Liver (tissue), 9 donors: ENCODE measurements around the gene DPYD. TPM values are rescaled to one million over a fixed set of nuclear protein-coding genes. Genes with fewer than 3 reads are reported as not detected.

ENCODE experiments used
- DNase-seq: peaks from one replicate; pipeline ENCODE4 v3.0.0-alpha.2; 2017; ENCODE audit warnings: low spot score
- H3K27ac ChIP-seq, 2 donors: one replicate each; pipeline ENCODE4 v1.7.0; 2013; ENCODE audit warnings: inconsistent platforms in 2 of 2, low read length in 2 of 2, control low read depth in 1 of 2, low read depth in 1 of 2, mild to moderate bottlenecking in 1 of 2
- H3K27me3 ChIP-seq, 4 donors: one replicate each; pipeline versions ENCODE4 v1.6.1 to v1.7.0; 2013; ENCODE audit warnings: low read length in 3 of 4, inconsistent platforms in 1 of 4, mild to moderate bottlenecking in 1 of 4, moderate library complexity in 1 of 4; ENCODE audit not compliant: control insufficient read depth in 4 of 4, insufficient read depth in 4 of 4
- H3K36me3 ChIP-seq, 4 donors: one replicate each; pipeline versions ENCODE4 v1.6.1 to v1.7.0; 2013; ENCODE audit warnings: low read length in 3 of 4, mild to moderate bottlenecking in 3 of 4, low read depth in 1 of 4, moderate library complexity in 1 of 4; ENCODE audit not compliant: control insufficient read depth in 4 of 4, insufficient read depth in 3 of 4
- H3K4me1 ChIP-seq, 4 donors: one replicate each; pipeline versions ENCODE4 v1.6.1 to v1.7.0; 2013; ENCODE audit warnings: low read length in 3 of 4, mild to moderate bottlenecking in 3 of 4, moderate library complexity in 1 of 4; ENCODE audit not compliant: control insufficient read depth in 4 of 4, insufficient read depth in 4 of 4
- H3K4me3 ChIP-seq, 3 donors: one replicate each; pipeline versions ENCODE4 v1.6.1 to v1.7.0; 2013; ENCODE audit warnings: low read length in 3 of 3, control low read depth in 1 of 3, low read depth in 1 of 3, mild to moderate bottlenecking in 1 of 3
- H3K9ac ChIP-seq, 2 donors: one replicate each; pipeline ENCODE4 v1.7.0; 2013; ENCODE audit warnings: low read length in 2 of 2, mild to moderate bottlenecking in 2 of 2, moderate library complexity in 2 of 2, control low read depth in 1 of 2, low read depth in 1 of 2
- H3K9me3 ChIP-seq, 4 donors: one replicate each; pipeline versions ENCODE4 v1.6.1 to v1.7.0; 2013; ENCODE audit warnings: low read length in 3 of 4; ENCODE audit not compliant: control insufficient read depth in 4 of 4
- EGR1 ChIP-seq, 2 donors: IDR thresholded peaks; 2 replicates each; pipeline ENCODE4 v1.6.1; 2016 to 2018; ENCODE audit warnings: antibody characterized with exemption in 2 of 2, low read depth in 2 of 2
- FOXA2 ChIP-seq: IDR thresholded peaks from 2 replicates; pipeline ENCODE4 v1.6.1; 2016; ENCODE audit warnings: antibody characterized with exemption
- GABPA ChIP-seq, 2 donors: IDR thresholded peaks in 1 of 2; conservative IDR thresholded peaks in 1 of 2; 2 replicates each; pipeline ENCODE4 v1.6.1; 2016; ENCODE audit warnings: antibody characterized with exemption in 2 of 2, mild to moderate bottlenecking in 1 of 2, moderate library complexity in 1 of 2
- HNF4G ChIP-seq: IDR thresholded peaks from 2 replicates; pipeline ENCODE4 v1.6.1; 2016; ENCODE audit warnings: antibody characterized with exemption
- JUND ChIP-seq, 2 donors: IDR thresholded peaks; 2 replicates each; pipeline ENCODE4 v1.6.1; 2016; ENCODE audit warnings: antibody characterized with exemption in 2 of 2
- NR2F2 ChIP-seq: IDR thresholded peaks from 2 replicates; pipeline ENCODE4 v1.6.1; 2016; ENCODE audit warnings: antibody characterized with exemption
- RAD21 ChIP-seq, 2 donors: IDR thresholded peaks; 2 replicates each; pipeline ENCODE4 v1.6.1; 2016; ENCODE audit warnings: antibody characterized with exemption in 2 of 2, mild to moderate bottlenecking in 2 of 2
- SP1 ChIP-seq: IDR thresholded peaks from 2 replicates; pipeline ENCODE4 v1.6.1; 2018; ENCODE audit warnings: antibody characterized with exemption, mild to moderate bottlenecking
- TAF1 ChIP-seq: conservative IDR thresholded peaks from 2 replicates; pipeline ENCODE4 v1.6.1; 2016; ENCODE audit warnings: antibody characterized with exemption, mild to moderate bottlenecking
- YY1 ChIP-seq: IDR thresholded peaks from 2 replicates; pipeline ENCODE4 v1.6.1; 2016; ENCODE audit warnings: antibody characterized with exemption, mild to moderate bottlenecking
- WGBS: extraction: QIAGEN DNeasy Blood & Tissue Kit; methylation state at CpG from one replicate; pipeline ENCODE4 v1.1.7; 2013; 5-methylcytosine and 5-hydroxymethylcytosine counted together
- polyA plus RNA-seq, 2 donors: library from polyadenylated mRNA; stranded (reverse) in 1 of 2; unstranded in 1 of 2; fragments of 200-250 nt in 1 of 2; fragments of >200 nt in 1 of 2; fragmentation: Nextera tagmentation in 1 of 2; extraction: Ambion mirVana in 1 of 2; gene quantifications; one replicate each; pipeline versions ENCODE4 v1.2.1 to v1.2.3, GENCODE V29; 2013 to 2015
- total RNA-seq, 2 donors: library from RNA; depleted of rRNA; stranded (reverse); fragments of >200 nt; gene quantifications; one replicate each; pipeline ENCODE4 v1.2.3, GENCODE V29; 2014
- TF ChIP-seq, protein P1 (sequence below): fragments of 150-350 bp; IDR thresholded peaks from 2 replicates; pipeline ENCODE4 v1.5.1; 2017; ENCODE audit warnings: improper control_type of control experiment, low read depth, low read length; ENCODE audit not compliant: missing input control
- TF ChIP-seq, protein P2 (sequence below): IDR thresholded peaks from 2 replicates; pipeline ENCODE4 v1.6.1; 2016; ENCODE audit warnings: antibody characterized with exemption, mild to moderate bottlenecking
- TF ChIP-seq, protein P3 (sequence below): IDR thresholded peaks from 2 replicates; pipeline ENCODE4 v1.6.1; 2016; ENCODE audit warnings: antibody characterized with exemption
- TF ChIP-seq, protein P4 (sequence below): IDR thresholded peaks from 2 replicates; pipeline ENCODE4 v1.6.1; 2016; ENCODE audit warnings: antibody characterized with exemption
- TF ChIP-seq, protein P5 (sequence below): IDR thresholded peaks from 2 replicates; pipeline ENCODE4 v1.6.1; 2016; ENCODE audit warnings: antibody characterized with exemption
- donor health status: healthy.
- donor health status: healthy.
- donor health status: healthy.
- donor health status: healthy.
- donor health status: healthy.

DPYD gene
- total and polyA plus RNA-seq, 4 donors = 16.2 to 142 (median 47.0) TPM

DNA sequence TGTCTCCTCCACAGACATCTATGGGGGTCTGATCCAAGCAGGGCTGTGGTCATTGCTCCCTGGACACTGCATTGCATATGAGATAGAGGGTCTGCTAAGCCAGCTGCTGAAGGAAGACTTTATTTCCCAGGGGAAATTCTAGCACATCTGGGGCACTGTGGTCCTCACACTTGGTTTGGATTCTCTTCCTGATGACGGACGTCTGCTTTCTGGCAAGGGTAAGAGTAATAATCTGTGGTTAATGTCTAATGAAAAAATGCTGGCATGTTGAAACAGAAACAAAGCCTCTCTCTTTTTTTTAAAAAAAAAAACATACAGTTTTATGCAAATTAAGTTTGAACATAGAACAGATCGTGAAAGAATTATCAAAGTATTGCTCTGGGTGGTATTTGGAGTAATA is 553.9 kb downstream of the DPYD start:
- no peaks in the 10 kb centered on the region for H3K27me3 ChIP-seq
- no peak for TF ChIP-seq FOXA2
- no peak for TF ChIP-seq EGR1 (IDR thresholded peaks at IDR 0.05; ENCODE audit: low read depth in 2 of 2)
- no peak for TF ChIP-seq RAD21 (IDR thresholded peaks at IDR 0.05)
- TF ChIP-seq, protein P1, sequence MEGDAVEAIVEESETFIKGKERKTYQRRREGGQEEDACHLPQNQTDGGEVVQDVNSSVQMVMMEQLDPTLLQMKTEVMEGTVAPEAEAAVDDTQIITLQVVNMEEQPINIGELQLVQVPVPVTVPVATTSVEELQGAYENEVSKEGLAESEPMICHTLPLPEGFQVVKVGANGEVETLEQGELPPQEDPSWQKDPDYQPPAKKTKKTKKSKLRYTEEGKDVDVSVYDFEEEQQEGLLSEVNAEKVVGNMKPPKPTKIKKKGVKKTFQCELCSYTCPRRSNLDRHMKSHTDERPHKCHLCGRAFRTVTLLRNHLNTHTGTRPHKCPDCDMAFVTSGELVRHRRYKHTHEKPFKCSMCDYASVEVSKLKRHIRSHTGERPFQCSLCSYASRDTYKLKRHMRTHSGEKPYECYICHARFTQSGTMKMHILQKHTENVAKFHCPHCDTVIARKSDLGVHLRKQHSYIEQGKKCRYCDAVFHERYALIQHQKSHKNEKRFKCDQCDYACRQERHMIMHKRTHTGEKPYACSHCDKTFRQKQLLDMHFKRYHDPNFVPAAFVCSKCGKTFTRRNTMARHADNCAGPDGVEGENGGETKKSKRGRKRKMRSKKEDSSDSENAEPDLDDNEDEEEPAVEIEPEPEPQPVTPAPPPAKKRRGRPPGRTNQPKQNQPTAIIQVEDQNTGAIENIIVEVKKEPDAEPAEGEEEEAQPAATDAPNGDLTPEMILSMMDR = no peak
- TF ChIP-seq, protein P2, sequence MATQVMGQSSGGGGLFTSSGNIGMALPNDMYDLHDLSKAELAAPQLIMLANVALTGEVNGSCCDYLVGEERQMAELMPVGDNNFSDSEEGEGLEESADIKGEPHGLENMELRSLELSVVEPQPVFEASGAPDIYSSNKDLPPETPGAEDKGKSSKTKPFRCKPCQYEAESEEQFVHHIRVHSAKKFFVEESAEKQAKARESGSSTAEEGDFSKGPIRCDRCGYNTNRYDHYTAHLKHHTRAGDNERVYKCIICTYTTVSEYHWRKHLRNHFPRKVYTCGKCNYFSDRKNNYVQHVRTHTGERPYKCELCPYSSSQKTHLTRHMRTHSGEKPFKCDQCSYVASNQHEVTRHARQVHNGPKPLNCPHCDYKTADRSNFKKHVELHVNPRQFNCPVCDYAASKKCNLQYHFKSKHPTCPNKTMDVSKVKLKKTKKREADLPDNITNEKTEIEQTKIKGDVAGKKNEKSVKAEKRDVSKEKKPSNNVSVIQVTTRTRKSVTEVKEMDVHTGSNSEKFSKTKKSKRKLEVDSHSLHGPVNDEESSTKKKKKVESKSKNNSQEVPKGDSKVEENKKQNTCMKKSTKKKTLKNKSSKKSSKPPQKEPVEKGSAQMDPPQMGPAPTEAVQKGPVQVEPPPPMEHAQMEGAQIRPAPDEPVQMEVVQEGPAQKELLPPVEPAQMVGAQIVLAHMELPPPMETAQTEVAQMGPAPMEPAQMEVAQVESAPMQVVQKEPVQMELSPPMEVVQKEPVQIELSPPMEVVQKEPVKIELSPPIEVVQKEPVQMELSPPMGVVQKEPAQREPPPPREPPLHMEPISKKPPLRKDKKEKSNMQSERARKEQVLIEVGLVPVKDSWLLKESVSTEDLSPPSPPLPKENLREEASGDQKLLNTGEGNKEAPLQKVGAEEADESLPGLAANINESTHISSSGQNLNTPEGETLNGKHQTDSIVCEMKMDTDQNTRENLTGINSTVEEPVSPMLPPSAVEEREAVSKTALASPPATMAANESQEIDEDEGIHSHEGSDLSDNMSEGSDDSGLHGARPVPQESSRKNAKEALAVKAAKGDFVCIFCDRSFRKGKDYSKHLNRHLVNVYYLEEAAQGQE = no peak
- TF ChIP-seq JUND (IDR thresholded peaks at IDR 0.05) = no peak
- 86% methylated on average over 3 of the region's 3 CpGs for WGBS
- H3K4me1 ChIP-seq = no peaks in the 10 kb centered on the region
- no peak overlapping the region for H3K4me3 ChIP-seq
- H3K9me3 ChIP-seq = no peaks in the 10 kb centered on the region
- H3K27ac ChIP-seq = no peak overlapping the region
- DNase-seq = no peak
- no peak overlapping the region for H3K9ac ChIP-seq
- H3K36me3 ChIP-seq = peaks cover 0 to 14% (median 4%) of the 10 kb centered on the region in 4 donors

DNA sequence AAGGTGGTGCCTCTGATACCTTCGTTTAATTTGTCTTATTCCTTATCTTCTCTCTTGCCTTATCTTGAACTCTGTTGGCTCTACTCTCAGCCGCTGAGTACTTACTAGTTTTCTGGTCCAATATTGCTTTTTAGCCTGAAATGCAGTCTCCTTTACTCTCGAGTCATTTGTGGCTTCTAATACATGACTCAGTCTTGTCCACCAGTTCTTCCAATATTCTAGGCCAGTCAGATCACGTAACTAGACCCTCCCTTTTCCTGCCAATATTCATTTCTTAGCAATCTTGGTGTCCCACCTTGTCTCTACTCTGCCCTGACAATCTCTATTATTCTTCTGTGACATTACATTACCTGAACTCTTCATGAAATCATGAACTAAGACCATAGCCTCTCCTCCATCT is 555.8 kb downstream of the DPYD start:
- H3K4me3 ChIP-seq = no peak overlapping the region
- H3K27me3 ChIP-seq = no peaks in the 10 kb centered on the region
- no peaks in the 10 kb centered on the region for H3K4me1 ChIP-seq
- no peaks in the 10 kb centered on the region for H3K9me3 ChIP-seq
- DNase-seq = no peak
- H3K9ac ChIP-seq = no peak overlapping the region
- 86% methylated on average over 4 of the region's 4 CpGs for WGBS
- no peak overlapping the region for H3K27ac ChIP-seq
- no peak for TF ChIP-seq NR2F2
- TF ChIP-seq JUND (IDR thresholded peaks at IDR 0.05) = no peak
- TF ChIP-seq, protein P3, sequence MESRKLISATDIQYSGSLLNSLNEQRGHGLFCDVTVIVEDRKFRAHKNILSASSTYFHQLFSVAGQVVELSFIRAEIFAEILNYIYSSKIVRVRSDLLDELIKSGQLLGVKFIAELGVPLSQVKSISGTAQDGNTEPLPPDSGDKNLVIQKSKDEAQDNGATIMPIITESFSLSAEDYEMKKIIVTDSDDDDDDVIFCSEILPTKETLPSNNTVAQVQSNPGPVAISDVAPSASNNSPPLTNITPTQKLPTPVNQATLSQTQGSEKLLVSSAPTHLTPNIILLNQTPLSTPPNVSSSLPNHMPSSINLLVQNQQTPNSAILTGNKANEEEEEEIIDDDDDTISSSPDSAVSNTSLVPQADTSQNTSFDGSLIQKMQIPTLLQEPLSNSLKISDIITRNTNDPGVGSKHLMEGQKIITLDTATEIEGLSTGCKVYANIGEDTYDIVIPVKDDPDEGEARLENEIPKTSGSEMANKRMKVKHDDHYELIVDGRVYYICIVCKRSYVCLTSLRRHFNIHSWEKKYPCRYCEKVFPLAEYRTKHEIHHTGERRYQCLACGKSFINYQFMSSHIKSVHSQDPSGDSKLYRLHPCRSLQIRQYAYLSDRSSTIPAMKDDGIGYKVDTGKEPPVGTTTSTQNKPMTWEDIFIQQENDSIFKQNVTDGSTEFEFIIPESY = no peak
- no peak for TF ChIP-seq YY1
- TF ChIP-seq GABPA (IDR thresholded peaks at IDR 0.05 in 1 of 2, conservative IDR thresholded peaks at IDR 0.05 in 1 of 2) = no peak
- no peak for TF ChIP-seq TAF1
- TF ChIP-seq, protein P4, sequence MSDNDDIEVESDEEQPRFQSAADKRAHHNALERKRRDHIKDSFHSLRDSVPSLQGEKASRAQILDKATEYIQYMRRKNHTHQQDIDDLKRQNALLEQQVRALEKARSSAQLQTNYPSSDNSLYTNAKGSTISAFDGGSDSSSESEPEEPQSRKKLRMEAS = no peak
- no peak for TF ChIP-seq HNF4G
- TF ChIP-seq, protein P5, sequence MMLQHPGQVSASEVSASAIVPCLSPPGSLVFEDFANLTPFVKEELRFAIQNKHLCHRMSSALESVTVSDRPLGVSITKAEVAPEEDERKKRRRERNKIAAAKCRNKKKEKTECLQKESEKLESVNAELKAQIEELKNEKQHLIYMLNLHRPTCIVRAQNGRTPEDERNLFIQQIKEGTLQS = no peak
- no peak for TF ChIP-seq SP1
- H3K36me3 ChIP-seq = peaks cover 0 to 12% (median 4%) of the 10 kb centered on the region in 4 donors
